ENCODE results near the gene NEK2.

DNA sequence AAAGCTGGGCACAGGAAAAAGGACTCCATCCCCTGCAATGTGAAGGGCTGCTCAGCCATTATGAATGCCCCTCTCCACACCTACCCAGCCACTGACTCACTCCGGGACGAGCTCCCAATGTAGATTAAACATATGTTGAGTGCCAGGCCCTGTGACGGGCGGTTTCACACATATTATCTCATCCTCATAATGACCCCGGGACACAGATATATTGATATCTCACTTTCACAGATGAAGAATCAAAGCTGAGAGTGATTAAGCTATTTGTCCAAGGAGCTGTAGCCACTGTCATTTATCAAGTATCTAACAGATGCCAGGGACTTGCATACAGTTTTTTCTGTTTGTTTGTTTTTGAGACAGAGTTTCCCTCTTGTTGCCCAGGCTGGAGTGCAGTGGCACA is 61.5 kb downstream of the NEK2 start:
- TF ChIP-seq, protein P1, sequence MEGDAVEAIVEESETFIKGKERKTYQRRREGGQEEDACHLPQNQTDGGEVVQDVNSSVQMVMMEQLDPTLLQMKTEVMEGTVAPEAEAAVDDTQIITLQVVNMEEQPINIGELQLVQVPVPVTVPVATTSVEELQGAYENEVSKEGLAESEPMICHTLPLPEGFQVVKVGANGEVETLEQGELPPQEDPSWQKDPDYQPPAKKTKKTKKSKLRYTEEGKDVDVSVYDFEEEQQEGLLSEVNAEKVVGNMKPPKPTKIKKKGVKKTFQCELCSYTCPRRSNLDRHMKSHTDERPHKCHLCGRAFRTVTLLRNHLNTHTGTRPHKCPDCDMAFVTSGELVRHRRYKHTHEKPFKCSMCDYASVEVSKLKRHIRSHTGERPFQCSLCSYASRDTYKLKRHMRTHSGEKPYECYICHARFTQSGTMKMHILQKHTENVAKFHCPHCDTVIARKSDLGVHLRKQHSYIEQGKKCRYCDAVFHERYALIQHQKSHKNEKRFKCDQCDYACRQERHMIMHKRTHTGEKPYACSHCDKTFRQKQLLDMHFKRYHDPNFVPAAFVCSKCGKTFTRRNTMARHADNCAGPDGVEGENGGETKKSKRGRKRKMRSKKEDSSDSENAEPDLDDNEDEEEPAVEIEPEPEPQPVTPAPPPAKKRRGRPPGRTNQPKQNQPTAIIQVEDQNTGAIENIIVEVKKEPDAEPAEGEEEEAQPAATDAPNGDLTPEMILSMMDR (IDR thresholded peaks at IDR 0.05), result no peak
- no peak for TF ChIP-seq EZH2phosphoT487 (IDR thresholded peaks at IDR 0.05)
